GM12801 (cell line): ENCODE data around the gene HTR5A.

ENCODE experiments used
- TF ChIP-seq, protein P1 (sequence below): IDR thresholded peaks from one replicate; pipeline ENCODE4 v1.5.1; 2011; ENCODE audit warnings: control low read depth; ENCODE audit not compliant: insufficient read length; ENCODE audit errors: extremely low read depth

HTR5A gene

DNA sequence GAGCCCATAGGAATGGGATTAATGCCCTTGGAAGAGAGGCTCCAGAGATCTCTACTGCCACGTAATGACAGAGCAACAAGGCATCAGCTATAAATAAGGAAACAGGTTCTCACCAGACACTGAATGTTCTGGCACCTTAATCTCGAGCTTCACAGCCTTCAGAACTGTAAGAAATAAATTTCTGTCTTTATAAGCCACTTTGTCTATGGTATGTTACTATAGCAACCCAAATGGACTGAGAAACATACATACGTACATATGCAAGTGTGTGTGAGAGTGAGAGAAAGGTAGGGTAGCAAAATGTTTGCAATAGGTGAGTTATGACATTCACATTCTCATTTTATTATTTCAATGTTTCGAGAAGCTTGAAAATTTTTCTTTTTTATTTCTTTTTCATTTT, 22.1 kb upstream of the HTR5A start:
- TF ChIP-seq, protein P1, sequence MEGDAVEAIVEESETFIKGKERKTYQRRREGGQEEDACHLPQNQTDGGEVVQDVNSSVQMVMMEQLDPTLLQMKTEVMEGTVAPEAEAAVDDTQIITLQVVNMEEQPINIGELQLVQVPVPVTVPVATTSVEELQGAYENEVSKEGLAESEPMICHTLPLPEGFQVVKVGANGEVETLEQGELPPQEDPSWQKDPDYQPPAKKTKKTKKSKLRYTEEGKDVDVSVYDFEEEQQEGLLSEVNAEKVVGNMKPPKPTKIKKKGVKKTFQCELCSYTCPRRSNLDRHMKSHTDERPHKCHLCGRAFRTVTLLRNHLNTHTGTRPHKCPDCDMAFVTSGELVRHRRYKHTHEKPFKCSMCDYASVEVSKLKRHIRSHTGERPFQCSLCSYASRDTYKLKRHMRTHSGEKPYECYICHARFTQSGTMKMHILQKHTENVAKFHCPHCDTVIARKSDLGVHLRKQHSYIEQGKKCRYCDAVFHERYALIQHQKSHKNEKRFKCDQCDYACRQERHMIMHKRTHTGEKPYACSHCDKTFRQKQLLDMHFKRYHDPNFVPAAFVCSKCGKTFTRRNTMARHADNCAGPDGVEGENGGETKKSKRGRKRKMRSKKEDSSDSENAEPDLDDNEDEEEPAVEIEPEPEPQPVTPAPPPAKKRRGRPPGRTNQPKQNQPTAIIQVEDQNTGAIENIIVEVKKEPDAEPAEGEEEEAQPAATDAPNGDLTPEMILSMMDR: no peak

DNA sequence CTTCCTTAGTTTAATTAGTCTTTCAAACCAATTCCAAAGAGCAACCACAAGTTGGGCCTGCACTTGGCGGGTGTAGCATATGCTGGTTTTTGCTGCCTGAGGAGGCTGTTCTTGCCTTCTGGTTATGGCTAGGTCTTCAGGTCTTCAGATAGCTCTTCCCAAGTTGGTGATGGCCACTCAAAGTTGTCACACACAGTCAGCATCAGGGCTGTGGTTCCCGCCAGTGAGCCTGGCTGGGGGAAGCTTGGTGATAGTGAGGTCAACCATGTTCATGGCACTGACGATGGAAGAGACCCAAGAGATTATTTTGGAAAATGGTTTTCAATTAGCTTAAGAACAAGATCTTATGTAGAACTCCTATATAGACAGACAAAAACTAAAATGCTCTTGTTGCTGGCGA, 18.8 kb upstream of the HTR5A start:
- TF ChIP-seq, protein P1: no peak

DNA sequence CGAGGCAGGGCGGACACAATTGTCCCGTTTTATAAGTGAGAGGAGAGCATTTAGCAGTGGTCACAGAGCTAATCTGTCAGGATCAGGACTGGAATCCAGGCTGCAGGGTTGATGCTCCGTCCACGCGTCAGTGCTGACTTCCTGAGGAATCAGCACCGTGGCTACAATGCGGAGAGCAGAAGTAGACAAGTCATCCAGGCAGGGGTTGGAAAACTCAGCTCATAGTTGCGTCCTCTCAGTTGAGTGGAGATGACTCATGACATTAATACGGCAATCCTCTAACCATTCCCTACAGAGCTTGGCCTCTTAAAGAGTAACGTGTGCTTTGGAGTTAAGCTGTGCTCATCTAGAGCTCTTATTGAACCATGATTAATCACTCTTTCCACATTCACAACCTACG, 17.1 kb upstream of the HTR5A start:
- TF ChIP-seq, protein P1: no peak

DNA sequence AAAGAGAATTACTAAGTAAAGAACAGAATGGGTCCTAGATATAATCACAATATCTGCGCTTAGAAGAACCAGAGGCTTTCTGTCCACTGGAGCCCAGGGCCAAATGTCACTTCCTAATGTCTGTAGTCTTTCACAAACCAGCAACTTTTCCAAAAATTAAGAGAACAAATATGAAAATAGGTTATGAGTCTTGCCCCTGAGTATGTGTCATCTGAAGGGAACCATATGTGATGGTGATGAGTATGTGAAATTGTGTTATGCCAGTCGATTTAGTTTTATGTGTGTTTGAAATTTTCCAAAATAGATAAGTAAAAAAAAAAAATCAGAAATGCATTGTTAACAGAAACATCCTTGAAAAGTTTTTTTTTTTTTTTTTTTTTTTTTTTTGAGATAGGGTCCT, 15.4 kb upstream of the HTR5A start:
- TF ChIP-seq, protein P1: no peak

DNA sequence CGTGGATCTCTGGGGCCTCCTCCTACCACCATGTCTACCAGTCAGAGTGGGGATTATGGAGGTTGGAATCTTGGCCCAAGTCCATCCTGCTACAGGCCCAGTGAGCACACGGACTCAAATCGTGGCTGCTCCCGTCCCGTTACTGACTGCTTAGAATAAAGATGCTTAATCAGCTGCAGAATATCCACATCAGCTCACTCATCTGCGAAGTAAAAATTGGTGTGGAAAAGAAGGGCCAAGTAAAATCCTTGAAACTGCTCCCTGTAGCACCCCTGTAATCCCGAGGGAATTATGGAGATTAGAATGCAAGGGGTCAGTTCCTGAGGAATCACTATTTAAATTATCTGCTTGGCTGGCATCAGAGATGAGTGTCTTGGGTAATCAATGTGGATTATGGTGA, 13.0 kb upstream of the HTR5A start:
- TF ChIP-seq, protein P1: no peak

DNA sequence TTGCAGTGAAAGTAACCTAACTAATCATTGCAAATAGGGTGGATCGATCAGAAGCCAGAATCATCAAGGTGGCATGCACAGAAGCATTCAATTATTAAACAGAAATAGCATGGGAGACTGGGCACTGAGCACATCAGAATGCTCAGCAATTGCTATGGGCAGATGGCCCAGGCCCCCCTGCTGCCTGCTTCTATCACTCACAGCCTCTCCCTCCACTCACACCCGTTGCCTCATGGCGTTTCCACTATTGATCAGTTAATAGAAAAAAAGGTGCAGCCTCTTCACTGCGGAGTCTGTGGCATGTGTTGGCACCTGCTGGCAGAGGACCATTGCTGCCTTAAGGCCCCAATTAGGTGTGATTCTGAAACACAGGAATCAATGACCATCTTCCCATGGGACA, 11.2 kb upstream of the HTR5A start:
- TF ChIP-seq, protein P1: no peak

DNA sequence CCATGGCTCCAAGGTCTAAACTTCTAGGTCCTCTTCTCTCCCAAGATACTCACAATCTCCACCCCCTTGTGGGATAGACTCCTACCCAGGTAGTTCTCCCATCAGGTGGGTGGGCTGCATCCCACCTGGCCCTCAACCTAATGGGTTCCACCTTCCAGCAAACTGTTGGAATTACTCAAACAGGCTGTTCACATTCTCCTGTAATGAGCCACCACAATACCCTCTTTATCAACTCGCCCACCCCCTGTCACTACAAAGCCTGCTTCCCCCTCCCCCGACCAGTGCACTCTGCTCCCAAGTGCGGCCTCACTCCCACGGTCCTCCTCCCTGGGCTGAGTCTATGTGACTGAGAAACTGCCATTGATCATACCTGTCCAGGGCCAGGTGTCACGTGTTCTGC, 10.4 kb upstream of the HTR5A start:
- TF ChIP-seq, protein P1: no peak

DNA sequence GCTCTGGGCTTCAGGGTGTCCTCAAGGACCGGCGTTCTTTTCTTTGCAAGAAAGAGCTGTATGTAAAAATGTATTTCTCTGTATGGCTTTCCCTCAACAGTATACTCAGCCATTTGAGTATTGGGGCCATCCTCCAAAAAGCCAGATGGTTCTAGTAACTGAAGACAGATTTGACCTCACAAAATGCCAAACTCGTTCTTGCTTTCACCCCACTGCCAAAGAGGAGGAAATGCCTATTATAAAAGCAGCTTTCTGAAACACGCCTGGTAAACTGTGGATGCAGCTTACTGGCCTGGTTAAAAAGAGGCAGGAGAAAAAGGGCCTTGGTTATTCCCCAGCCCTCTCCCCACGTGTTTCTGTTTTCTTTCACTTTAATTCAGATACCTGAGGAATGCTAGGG, 7.7 kb upstream of the HTR5A start:
- TF ChIP-seq, protein P1: no peak
